ENCODE measurements around the gene CLEC4D.

DNA sequence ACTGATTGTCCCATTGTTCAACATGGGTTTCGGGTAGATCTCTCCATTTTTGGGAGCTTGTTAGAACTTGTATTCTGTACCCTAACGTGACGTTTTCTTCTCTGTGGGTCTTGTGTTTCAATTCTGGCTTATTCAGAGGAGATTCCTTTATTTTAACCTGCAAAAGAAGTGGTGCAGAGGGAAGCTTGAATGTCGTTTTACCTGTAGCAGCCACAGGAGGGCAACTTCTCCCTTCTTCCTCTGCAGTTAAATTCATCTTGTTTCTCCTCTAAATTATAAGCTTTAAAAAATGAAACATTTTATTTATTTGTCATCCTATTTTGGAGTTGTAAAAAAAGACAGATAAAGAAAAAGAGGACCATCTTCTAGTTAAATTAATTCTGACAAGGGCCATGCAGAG is 13.7 kb upstream of the CLEC4D start:
- TF ChIP-seq, protein P1, sequence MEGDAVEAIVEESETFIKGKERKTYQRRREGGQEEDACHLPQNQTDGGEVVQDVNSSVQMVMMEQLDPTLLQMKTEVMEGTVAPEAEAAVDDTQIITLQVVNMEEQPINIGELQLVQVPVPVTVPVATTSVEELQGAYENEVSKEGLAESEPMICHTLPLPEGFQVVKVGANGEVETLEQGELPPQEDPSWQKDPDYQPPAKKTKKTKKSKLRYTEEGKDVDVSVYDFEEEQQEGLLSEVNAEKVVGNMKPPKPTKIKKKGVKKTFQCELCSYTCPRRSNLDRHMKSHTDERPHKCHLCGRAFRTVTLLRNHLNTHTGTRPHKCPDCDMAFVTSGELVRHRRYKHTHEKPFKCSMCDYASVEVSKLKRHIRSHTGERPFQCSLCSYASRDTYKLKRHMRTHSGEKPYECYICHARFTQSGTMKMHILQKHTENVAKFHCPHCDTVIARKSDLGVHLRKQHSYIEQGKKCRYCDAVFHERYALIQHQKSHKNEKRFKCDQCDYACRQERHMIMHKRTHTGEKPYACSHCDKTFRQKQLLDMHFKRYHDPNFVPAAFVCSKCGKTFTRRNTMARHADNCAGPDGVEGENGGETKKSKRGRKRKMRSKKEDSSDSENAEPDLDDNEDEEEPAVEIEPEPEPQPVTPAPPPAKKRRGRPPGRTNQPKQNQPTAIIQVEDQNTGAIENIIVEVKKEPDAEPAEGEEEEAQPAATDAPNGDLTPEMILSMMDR (IDR thresholded peaks at IDR 0.05), result no peak
- TF ChIP-seq POLR2A (IDR thresholded peaks at IDR 0.05), result no peak
